Activated CD4-positive, alpha-beta T cell treated with anti-CD3 and anti-CD28 coated beads for 24 hours (primary cell): ENCODE data around the gene ZNF354B.
A peak's percentile ranks its signal among the peaks of the same experiment; 100 is the strongest.
"Not testable (repeated sequence)": the region's sequence is repeated elsewhere in the genome, so short reads cannot be mapped to it uniquely, and the experiment has no call there.

Experiments used
- DNase-seq, 2 donors: peaks; one replicate each; pipeline ENCODE4 v3.0.0-alpha.2; 2020; ENCODE audit warnings: low read depth in 2 of 2

ZNF354B gene

GRCh38 chr5:178859625-178860521 lies at the start of gene ZNF354B:
Gene ZNF354B, plus strand, starts transcription at chr5:178859953. Its CDS starts 1,095 bp downstream, at chr5:178861048.
- DNase-seq = peak; percentile 70 to 74

- no peak for DNase-seq
These were observed 42.2 kb upstream of the ZNF354B start for GRCh38 chr5:178817506-178817905.

DNA sequence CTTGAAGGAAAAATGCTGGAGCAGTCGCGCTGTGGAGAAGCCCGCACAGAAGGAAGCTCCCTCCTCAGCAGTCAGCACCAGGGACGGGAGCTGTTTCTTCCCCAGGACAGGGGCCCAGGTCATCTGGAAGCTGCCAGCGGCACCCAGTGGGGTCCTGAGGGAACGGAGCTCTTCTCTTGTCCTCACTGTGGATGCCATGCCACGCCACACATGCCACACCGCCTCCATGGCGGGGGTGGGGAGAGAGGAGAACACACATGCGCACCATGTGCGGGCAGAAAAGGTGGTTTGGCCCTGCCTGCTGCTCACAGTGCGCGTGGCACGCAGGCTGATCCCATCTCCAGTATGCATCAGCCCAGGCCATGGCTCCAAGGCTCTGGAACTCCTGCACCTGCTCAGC lies 41.7 kb upstream of the ZNF354B start:
- DNase-seq = no peak

- DNase-seq = no peak
These were observed 39.8 kb upstream of the ZNF354B start for GRCh38 chr5:178820001-178820400.

GRCh38 chr5:178825444-178825843 lies 34.3 kb upstream of the ZNF354B start:
- no peak for DNase-seq

GRCh38 chr5:178826216-178826615 lies 33.5 kb upstream of the ZNF354B start:
- no peak for DNase-seq

DNA sequence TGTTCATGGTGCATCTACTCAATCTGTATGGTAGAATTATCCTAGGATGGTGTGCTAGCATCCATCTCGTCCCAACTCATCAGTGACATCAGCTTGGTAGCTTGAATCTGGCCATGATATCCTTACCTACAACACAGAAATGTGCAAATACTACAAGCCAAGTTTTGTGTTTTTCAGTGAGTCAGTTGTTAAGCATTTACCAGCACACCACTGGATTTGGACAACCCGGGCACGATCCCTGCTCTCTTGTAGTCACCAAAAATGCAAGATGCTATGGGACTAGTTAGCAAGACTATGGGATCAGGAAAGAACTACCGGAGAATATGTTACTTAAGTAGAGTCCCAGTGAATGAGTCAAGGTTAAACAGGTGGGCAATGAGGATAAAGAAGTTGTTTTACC lies 32.1 kb upstream of the ZNF354B start:
- no peak for DNase-seq

DNA sequence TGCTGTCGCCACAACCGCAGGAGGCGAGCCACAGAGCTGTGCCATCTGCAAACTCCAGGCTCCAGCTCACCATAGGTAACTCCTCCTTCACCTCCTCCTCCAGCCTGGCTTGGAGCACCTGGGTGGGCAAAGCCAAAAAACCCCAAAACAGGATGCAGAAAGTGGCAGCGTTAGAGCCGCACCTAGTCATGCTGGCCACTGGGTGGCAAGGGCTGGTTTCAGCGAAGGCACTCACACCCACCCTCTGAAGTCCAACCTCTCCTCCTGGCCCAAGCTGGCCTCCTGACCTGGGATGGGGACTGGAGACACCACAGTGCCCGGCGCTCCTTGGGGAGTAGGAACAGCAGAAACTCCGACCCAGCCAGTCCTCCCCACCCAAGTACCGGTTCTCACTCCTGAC lies 28.7 kb upstream of the ZNF354B start:
- DNase-seq = no peak

DNA sequence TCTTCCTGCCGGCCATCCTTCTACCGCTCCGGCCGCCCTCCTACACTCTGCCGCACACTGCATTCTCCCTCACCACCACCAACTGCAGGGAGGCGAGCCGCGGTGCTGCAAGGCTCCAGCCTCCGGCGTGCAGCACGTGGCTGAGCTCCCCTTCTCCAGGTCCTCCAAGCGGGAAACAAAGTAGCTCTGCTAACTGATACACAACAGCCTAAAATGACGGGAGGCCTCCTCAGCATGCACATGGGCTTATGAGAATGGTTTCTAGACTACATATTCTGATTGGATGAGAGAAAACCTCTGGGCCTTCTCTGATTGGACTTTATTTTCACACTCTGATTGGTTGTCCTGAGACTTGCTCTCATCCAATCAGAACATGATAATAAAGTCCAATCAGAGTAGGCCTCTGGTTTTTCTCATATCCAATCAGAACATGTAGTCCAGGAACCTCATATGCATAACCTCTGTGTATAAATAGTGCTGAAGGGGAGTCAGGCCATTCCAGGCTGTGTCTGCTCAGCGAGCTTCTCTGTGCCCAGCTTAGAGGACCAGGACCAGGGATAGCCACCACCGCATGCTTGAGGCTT lies 27.0 kb upstream of the ZNF354B start:
- DNase-seq = no peak

DNA sequence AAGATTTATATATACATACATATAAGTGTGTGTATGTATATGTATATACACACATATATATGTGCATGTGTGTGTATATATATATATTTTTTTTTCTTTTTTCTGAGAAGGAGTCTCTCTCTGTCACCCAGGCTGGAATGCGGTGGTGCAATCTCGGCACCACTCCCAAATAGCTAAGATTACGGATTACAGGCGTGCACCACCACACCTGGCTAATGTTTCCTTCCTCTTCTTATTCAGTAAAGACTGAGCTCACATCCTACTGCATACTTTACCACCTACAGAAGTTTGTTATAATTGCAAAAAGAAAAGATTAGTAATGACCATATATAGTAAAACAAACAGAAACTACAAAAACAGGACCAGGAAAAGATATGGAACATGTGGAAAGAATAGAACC lies 23.1 kb upstream of the ZNF354B start:
- no peak for DNase-seq

GRCh38 chr5:178838695-178839318 lies 20.9 kb upstream of the ZNF354B start:
- not testable (repeated sequence) for DNase-seq

DNA sequence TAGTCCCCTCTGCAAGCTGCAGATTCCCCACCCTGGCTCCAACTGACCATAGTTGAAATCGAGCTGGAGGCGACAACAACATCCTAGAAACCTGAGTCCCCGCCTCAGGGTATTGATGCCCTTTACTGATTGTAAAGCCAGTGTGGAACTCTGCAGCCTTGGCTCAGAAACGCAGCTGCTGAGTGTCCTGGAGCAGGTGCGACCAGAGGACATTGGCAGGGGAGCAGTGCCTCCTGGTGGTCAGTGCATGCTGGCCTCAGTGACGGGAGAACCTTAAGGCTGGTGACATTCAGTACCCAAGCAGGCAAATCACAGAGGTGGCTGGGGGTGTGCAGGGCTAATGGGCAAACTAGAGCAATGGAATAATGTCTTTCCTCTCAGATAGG lies 20.4 kb upstream of the ZNF354B start:
- peak; percentile 10 to 33 for DNase-seq

DNA sequence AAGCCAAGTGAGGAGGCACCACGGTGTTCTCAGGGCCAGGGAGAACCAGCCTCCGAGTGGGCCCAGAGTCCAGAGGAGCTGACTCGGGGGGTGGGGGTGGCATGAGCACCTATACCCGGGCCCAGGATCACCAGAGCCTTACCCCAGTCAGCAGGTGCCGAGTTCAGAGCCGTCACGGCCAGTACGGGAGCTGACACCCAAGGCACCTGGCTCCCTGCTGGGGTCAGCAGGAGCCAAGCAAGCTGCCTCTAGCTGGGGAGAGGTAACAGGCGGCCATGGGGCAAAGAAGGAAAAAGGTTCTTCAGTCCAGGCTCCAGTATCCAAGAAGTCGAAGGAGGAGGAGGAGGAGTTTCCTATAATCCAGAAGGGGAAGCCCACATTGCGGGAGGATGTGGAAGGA lies 19.4 kb upstream of the ZNF354B start:
- not testable (repeated sequence) for DNase-seq

DNA sequence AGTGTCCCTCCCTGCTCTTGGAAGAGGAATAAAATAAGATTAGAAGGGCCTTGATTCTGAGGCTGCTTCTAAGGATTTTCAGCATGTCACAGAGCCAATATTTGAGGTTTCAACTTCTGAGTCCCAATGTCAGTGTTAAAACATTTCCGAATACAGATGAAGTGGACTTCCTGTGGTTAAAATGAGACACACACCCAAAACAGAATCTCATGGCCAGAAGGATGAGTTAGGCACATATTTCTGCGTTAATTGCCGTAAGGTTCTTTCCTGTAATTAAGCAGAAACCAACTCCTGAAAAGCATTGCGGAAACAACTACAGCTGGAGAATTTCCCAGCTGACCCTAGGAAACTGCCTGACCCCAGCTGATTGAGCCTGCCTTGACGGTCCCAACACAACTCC lies 10.4 kb upstream of the ZNF354B start:
- no peak for DNase-seq

GRCh38 chr5:178851951-178852350 lies 7.8 kb upstream of the ZNF354B start:
- DNase-seq = no peak

DNA sequence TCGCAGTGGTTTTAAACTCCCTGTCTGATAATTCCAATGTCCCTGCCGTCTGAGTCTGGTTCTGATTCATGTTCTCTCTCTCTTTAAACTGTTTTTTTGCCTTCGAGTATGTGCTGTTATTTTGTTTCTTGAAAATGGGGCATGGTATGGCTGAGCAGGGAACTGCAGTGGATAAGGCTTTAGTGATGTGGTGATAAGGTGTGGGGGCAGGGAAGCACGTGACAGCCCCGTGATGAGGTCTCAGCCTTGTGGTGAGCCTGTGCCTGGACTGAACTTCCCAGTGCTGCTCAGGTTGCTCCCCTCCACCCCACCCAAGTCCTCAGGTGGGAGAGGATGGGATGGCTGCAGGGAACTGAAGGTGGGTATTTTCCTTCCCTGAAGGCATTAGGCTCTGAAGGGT lies 5.5 kb upstream of the ZNF354B start:
- DNase-seq = no peak

DNA sequence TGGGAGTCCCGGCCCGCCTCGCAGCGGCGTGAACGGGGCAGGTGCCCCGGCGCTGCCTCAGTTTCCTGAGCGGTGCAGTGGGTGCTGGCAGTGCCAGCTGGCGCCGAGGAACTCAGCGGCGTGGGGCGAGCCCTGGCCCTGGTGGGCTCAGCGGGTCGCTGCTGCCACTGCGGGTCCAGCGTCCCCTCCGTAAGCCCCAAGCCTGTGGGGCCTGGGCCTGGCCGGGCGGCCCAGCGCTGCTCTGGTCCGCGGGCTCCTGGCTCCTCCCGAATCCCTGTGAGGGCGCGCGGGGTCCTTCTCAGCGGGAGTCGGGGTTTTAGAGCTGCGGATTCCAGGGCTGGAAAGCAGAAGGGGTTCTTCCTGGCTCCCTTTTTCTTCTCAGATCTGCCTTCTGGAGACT lies 862 bp downstream of the ZNF354B start:
- DNase-seq = not testable (repeated sequence)

- no peak for DNase-seq
These were observed 1.9 kb downstream of the ZNF354B start for GRCh38 chr5:178861627-178862026.

DNA sequence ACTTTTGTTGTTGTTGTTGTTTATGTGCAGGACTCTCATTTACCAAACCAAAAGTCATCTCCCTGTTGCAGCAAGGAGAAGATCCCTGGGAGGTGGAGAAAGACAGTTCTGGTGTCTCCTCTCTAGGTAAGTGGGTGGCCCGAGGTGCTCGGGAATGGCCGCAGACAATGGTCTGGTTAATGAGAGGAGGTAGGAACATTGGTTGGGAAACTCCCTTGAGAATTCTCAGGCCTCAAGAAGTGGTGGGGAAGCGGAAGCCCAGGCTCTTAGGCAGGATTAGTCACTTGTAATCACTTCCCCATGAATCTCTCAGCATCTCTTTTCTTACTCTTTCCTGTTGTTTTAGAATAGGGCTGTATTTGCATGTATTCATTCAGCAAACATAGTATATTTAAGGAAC lies 7.2 kb downstream of the ZNF354B start:
- DNase-seq = no peak

- no peak for DNase-seq
These were observed 9.8 kb downstream of the ZNF354B start for GRCh38 chr5:178869577-178869976.

- DNase-seq = no peak
These were observed 10.7 kb downstream of the ZNF354B start for GRCh38 chr5:178870411-178870810.

GRCh38 chr5:178872302-178872701 lies 12.5 kb downstream of the ZNF354B start:
- DNase-seq = no peak
